Endothelial cell of umbilical vein (primary cell): ENCODE measurements around the gene OR5C1. TPM values are rescaled to one million over a fixed set of nuclear protein-coding genes. Genes with fewer than 3 reads are reported as not detected.

Experiments used
- BruUV-seq: library from RNA; stranded (reverse); fragments of 400-500 nt; replicated peaks from 2 replicates; lab custom pipeline; 2021; lab: Mats Ljungman, UMichigan
- CTCF ChIA-PET: fragments of 300-600, 350-600 bp; sonication (Branson Sonifier 250); formaldehyde crosslinking; loops from one replicate; lab custom pipeline; 2021; ENCODE audit warnings: antibody characterized with exemption, inconsistent platforms; lab: Charles Lee
- POLR2A ChIA-PET: fragments of 300-600, 350-600 bp; sonication (Branson Sonifier 250); formaldehyde crosslinking; loops from one replicate; lab custom pipeline; 2021; ENCODE audit warnings: antibody characterized with exemption, inconsistent platforms; lab: Charles Lee
- DNase-seq: peaks from one replicate; pipeline ENCODE4 v3.0.0-alpha.2; 2011; ENCODE audit warnings: low read depth, low spot score
- FAIRE-seq: peaks from 2 replicates; lab custom pipeline; 2011; peaks lifted over from hg19 to GRCh38; lab: Jason Lieb, UNC
- H2AFZ ChIP-seq: 2 replicates; pipeline ENCODE4 v1.6.0; 2012; ENCODE audit warnings: low read depth, low read length, control low read depth, inconsistent platforms
- H3K27ac ChIP-seq: 2 replicates; pipeline ENCODE4 v1.5.1; 2011; ENCODE audit warnings: low read depth, mild to moderate bottlenecking, control low read depth, low read length, moderate library complexity; ENCODE audit not compliant: insufficient read depth
- H3K27me3 ChIP-seq, 2 experiments: 2 replicates each; pipeline versions ENCODE4 v1.6.0 to v1.6.1; 2011; ENCODE audit warnings: low read length in 2 of 2, mixed read lengths in 1 of 2; ENCODE audit not compliant: control insufficient read depth in 2 of 2, insufficient read depth in 2 of 2
- H3K36me3 ChIP-seq, 2 experiments: 2 replicates in 1 of 2; 3 replicates in 1 of 2; pipeline ENCODE4 v1.5.1; 2011; ENCODE audit warnings: low read length in 2 of 2, mild to moderate bottlenecking in 1 of 2, moderate library complexity in 1 of 2; ENCODE audit not compliant: control insufficient read depth in 2 of 2, insufficient read depth in 2 of 2; ENCODE audit errors: extremely low read depth in 1 of 2
- H3K4me1 ChIP-seq: 3 replicates; pipeline ENCODE4 v1.5.1; 2011; ENCODE audit warnings: mild to moderate bottlenecking, low read length; ENCODE audit not compliant: control insufficient read depth, insufficient read depth; ENCODE audit errors: extremely low read depth
- H3K4me2 ChIP-seq: 2 replicates; pipeline ENCODE4 v1.6.1; 2011; ENCODE audit warnings: low read length, control low read depth, mixed read lengths; ENCODE audit not compliant: insufficient read depth
- H3K4me3 ChIP-seq, 3 experiments: fragments of 200-600 bp in 1 of 3; sonication (generic), shearing (Covaris generic) in 1 of 3; replicated peaks in 1 of 3; 2 replicates each; pipeline ENCODE4 v1.5.1; 2011 to 2016; ENCODE audit warnings: control low read depth in 3 of 3, low read length in 3 of 3, mild to moderate bottlenecking in 2 of 3, inconsistent platforms in 1 of 3, low read depth in 1 of 3, moderate library complexity in 1 of 3; ENCODE audit not compliant: insufficient read depth in 1 of 3
- H3K79me2 ChIP-seq: 2 replicates; pipeline ENCODE4 v1.6.0; 2012; ENCODE audit warnings: low read length, inconsistent platforms; ENCODE audit not compliant: control insufficient read depth, insufficient read depth
- H3K9ac ChIP-seq: replicated peaks from 2 replicates; pipeline ENCODE3; 2011; ENCODE audit warnings: low read length, control low read depth; ENCODE audit not compliant: insufficient read depth; ENCODE audit errors: extremely low read depth
- H3K9me1 ChIP-seq: replicated peaks from 3 replicates; pipeline ENCODE4 v1.6.0; 2011; ENCODE audit warnings: mild to moderate bottlenecking, low read length; ENCODE audit not compliant: control insufficient read depth, insufficient read depth; ENCODE audit errors: extremely low read depth
- H3K9me3 ChIP-seq: replicated peaks from 2 replicates; pipeline ENCODE4 v1.5.1; 2012; ENCODE audit warnings: low read length, inconsistent platforms; ENCODE audit not compliant: control insufficient read depth, insufficient read depth
- H4K20me1 ChIP-seq: replicated peaks from 2 replicates; pipeline ENCODE3; 2011; ENCODE audit warnings: mild to moderate bottlenecking, low read length; ENCODE audit not compliant: control insufficient read depth, insufficient read depth; ENCODE audit errors: extremely low read depth
- EZH2 ChIP-seq: IDR thresholded peaks from 2 replicates; pipeline ENCODE4 v1.6.1; 2012; ENCODE audit warnings: borderline replicate concordance, low read depth, mild to moderate bottlenecking, moderate library complexity, low read length, inconsistent platforms; ENCODE audit not compliant: severe bottlenecking
- FOS ChIP-seq: IDR thresholded peaks from 2 replicates; pipeline ENCODE4 v1.6.1; 2011; ENCODE audit warnings: mild to moderate bottlenecking, low read length, moderate library complexity, borderline replicate concordance; ENCODE audit not compliant: insufficient read depth
- GATA2 ChIP-seq: IDR thresholded peaks from 2 replicates; pipeline ENCODE4 v1.7.0; 2011; ENCODE audit warnings: low read depth, mild to moderate bottlenecking, moderate library complexity, mixed read lengths, low read length; ENCODE audit not compliant: insufficient read length, insufficient read depth
- JUN ChIP-seq: IDR thresholded peaks from 2 replicates; pipeline ENCODE4 v1.6.1; 2011; ENCODE audit warnings: borderline replicate concordance, low read depth; ENCODE audit not compliant: insufficient read length, insufficient read depth
- MYC ChIP-seq: IDR thresholded peaks from one replicate; pipeline ENCODE4 v1.6.1; 2011; ENCODE audit warnings: mild to moderate bottlenecking, low read depth, low read length
- POLR2A ChIP-seq: IDR thresholded peaks from 2 replicates; pipeline ENCODE4 v1.6.1; 2012; ENCODE audit warnings: low read depth, mild to moderate bottlenecking, control low read depth, low read length
- POLR2AphosphoS5 ChIP-seq: IDR thresholded peaks from 2 replicates; pipeline ENCODE4 v1.6.1; 2012; ENCODE audit warnings: low read depth, mild to moderate bottlenecking, control low read depth, low read length, moderate library complexity; ENCODE audit not compliant: insufficient read depth
- dilution Hi-C: fragments of 300-500 bp; cut with MboI; formaldehyde crosslinking; loops from one replicate; pipeline ENCODE4 v1.15.0; 2019; ENCODE audit warnings: low sequenced_read_pairs; ENCODE audit not compliant: extremely low pct_ligation_motif_present
- intact Hi-C: fragments of 100-400 bp; cut with micrococcal nuclease; formaldehyde crosslinking; loops from one replicate; pipeline ENCODE4 v1.10.0; 2022
- polyA plus RNA-seq, 4 experiments: library from polyadenylated mRNA; depleted of rRNA in 3 of 4; stranded (reverse) in 3 of 4; unstranded in 1 of 4; fragments of >200 nt; gene quantifications; 2 replicates each; pipeline versions ENCODE4 v1.2.1 to v1.2.3, GENCODE V29; 2011 to 2012; ENCODE audit warnings: missing spikeins in 1 of 4
- total RNA-seq: library from RNA; stranded (reverse); gene quantifications from 2 replicates; pipeline ENCODE4 v1.2.3, GENCODE V29; 2021
- TF ChIP-seq, protein P1 (sequence below), 2 donors: IDR thresholded peaks; 1 replicate in 1 of 2; 2 replicates in 1 of 2; pipeline ENCODE4 v1.5.1; 2011; ENCODE audit warnings: low read length in 2 of 2, mild to moderate bottlenecking in 2 of 2, moderate library complexity in 2 of 2, control low read depth in 1 of 2, inconsistent platforms in 1 of 2, low read depth in 1 of 2; ENCODE audit not compliant: insufficient read depth in 1 of 2; ENCODE audit errors: extremely low read depth in 1 of 2
- TF ChIP-seq, protein P2 (sequence below): IDR thresholded peaks from 2 replicates; pipeline ENCODE4 v1.6.1; 2011; ENCODE audit not compliant: insufficient read depth, insufficient read length

OR5C1 gene
- total and polyA plus RNA-seq, 2 donors (not counting 3 experiments of a cell fraction or from before 2014, with no cell fraction given), result not detected

DNA sequence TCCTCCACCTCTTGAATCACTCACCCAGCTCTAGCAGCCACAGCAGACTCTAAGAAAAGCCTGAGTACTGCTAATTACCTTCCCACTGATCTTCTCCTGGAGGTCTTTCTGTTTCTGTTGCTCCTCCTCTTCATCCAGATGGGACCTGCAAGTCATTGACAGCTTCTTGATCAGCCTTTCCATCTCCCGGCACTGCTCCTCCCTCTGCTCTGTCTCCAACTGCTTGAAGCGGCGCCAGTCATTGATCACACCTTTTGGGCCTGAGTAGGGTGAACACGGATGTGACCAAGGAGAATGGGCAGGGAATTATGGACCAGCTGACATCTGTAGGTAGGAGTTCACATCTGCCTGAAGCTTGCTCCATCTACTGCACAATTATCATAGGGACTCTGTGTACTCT lies 34.2 kb downstream of the OR5C1 start:
- Histone ChIP-seq H3K27ac (peak overlapping the region; percentile 97), H3K4me1 (peaks cover 63% of the 10 kb centered on the region), H3K9me1 (no peaks in the 10 kb centered on the region), H3K36me3 (peaks cover 7 to 16% of the 10 kb centered on the region in 2 experiments), H3K4me2 (no peak overlapping the region), H3K9me3 (no peaks in the 10 kb centered on the region), H4K20me1 (no peaks in the 10 kb centered on the region), H3K27me3 (no peaks in the 10 kb centered on the region), H3K4me3 (no peak overlapping the region), H3K9ac (no peak overlapping the region), H2AFZ (no peak overlapping the region), H3K79me2 (peaks cover 25% of the 10 kb centered on the region)
- intact Hi-C loops (loop anchor here (10.0 kb wide), 1 partner anchor 1538 kb away; no protein-coding TSS in a partner anchor), dilution Hi-C loops (no loop called here)
- DNase-seq, result no peak
- TF ChIP-seq JUN, result no peak
- no TSS peak for BruUV-seq
- no peak for FAIRE-seq
- POLR2A ChIA-PET, result no interaction called here
- CTCF ChIA-PET, result interaction anchor here (0.8 kb wide), 1 partner anchor 12 kb away, joined by 3 read pairs; no protein-coding TSS in a partner anchor

DNA sequence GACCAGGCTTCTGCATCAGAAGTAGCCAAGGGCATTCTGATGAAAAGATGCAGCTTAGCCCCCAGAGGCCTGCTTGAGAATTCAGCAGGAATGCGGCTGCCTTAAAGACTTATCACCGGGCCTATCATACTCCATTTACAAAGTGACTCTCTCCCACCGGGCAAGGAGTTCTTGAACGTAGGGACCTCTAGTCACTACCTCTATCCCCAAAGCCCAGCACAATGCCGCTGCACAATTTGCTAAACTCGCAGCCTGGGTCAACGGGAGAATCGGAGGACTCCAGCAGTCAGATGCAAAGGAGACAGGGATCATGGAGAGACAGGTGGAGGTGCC lies 39.0 kb downstream of the OR5C1 start:
- Histone ChIP-seq H3K79me2 (peaks cover 26% of the 10 kb centered on the region), H3K27ac (peak overlapping the region; percentile 84), H3K9me3 (no peaks in the 10 kb centered on the region), H3K4me2 (peak overlapping the region; percentile 73), H4K20me1 (no peaks in the 10 kb centered on the region), H3K4me3 (peak overlapping the region; percentile 50 to 84 (median 57)), H3K9me1 (no peaks in the 10 kb centered on the region), H2AFZ (peak overlapping the region; percentile 6), H3K9ac (peak overlapping the region; percentile 91), H3K4me1 (peaks cover 17% of the 10 kb centered on the region), H3K27me3 (no peaks in the 10 kb centered on the region), H3K36me3 (peaks cover 7 to 14% of the 10 kb centered on the region in 2 experiments)
- TF ChIP-seq, protein P1, sequence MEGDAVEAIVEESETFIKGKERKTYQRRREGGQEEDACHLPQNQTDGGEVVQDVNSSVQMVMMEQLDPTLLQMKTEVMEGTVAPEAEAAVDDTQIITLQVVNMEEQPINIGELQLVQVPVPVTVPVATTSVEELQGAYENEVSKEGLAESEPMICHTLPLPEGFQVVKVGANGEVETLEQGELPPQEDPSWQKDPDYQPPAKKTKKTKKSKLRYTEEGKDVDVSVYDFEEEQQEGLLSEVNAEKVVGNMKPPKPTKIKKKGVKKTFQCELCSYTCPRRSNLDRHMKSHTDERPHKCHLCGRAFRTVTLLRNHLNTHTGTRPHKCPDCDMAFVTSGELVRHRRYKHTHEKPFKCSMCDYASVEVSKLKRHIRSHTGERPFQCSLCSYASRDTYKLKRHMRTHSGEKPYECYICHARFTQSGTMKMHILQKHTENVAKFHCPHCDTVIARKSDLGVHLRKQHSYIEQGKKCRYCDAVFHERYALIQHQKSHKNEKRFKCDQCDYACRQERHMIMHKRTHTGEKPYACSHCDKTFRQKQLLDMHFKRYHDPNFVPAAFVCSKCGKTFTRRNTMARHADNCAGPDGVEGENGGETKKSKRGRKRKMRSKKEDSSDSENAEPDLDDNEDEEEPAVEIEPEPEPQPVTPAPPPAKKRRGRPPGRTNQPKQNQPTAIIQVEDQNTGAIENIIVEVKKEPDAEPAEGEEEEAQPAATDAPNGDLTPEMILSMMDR (IDR thresholded peaks at IDR 0.05; ENCODE audit: extremely low read depth in 1 of 2, insufficient read depth in 1 of 2, low read depth in 1 of 2, low read length in 2 of 2), result no peak
- TF ChIP-seq FOS (no peak), EZH2 (no peak), POLR2AphosphoS5 (no peak), MYC (no peak), GATA2 (no peak), JUN (no peak), POLR2A (no peak)
- TF ChIP-seq, protein P2, sequence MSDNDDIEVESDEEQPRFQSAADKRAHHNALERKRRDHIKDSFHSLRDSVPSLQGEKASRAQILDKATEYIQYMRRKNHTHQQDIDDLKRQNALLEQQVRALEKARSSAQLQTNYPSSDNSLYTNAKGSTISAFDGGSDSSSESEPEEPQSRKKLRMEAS, result no peak
- ChIA-PET CTCF (interaction anchor here (1.2 to 2.0 kb wide), 4 partner anchors 8 to 17 kb away, joined by 3 to 10 read pairs (median 7); no protein-coding TSS in a partner anchor), POLR2A (interaction anchor here (0.6 to 1.9 kb wide), 6 partner anchors 8 to 85 kb away, joined by 3 to 8 read pairs (median 6); partner anchors contain the start of gene ZBTB6)
- FAIRE-seq (peak; percentile 31), DNase-seq (no peak)
- dilution Hi-C loops, result no loop called here
- intact Hi-C loops, result loop anchor here (1.0 to 10.0 kb wide), 2 partner anchors 7 to 1543 kb away; no protein-coding TSS in a partner anchor
- TSS peak; percentile 35 for BruUV-seq
